ENCODE data around the gene ASPSCR1.
"Not testable (repeated sequence)": the region's sequence is repeated elsewhere in the genome, so short reads cannot be mapped to it uniquely, and the experiment has no call there.

The ASPSCR1 gene

GRCh38 chr17:82035956-82036633 lies 58.7 kb downstream of the ASPSCR1 start:
- no peak for DNase-seq (ENCODE audit: insufficient read length, low spot score)
- TF ChIP-seq CTCF (IDR thresholded peaks at IDR 0.05; ENCODE audit: insufficient read depth, missing control alignments) = no peak
- no peak for FAIRE-seq

- DNase-seq (ENCODE audit: insufficient read length, low spot score) (no peak), FAIRE-seq (no peak)
- TF ChIP-seq CTCF (IDR thresholded peaks at IDR 0.05; ENCODE audit: insufficient read depth, missing control alignments) = no peak
Measured at GRCh38 chr17:82036634-82037091, 59.2 kb downstream of the ASPSCR1 start.

GRCh38 chr17:82037092-82037888 lies 59.9 kb downstream of the ASPSCR1 start, which contains the start of gene DCXR:
Gene DCXR, minus strand, starts transcription at chr17:82037697. Its CDS starts 15 bp downstream, at chr17:82037682.
- FAIRE-seq = no peak
- peak; percentile 96 for DNase-seq (ENCODE audit: insufficient read length, low spot score)
- peak; percentile 85 for TF ChIP-seq CTCF (IDR thresholded peaks at IDR 0.05; ENCODE audit: insufficient read depth, missing control alignments)

GRCh38 chr17:82037889-82038195 lies 60.4 kb downstream of the ASPSCR1 start:
- FAIRE-seq = no peak
- TF ChIP-seq CTCF (IDR thresholded peaks at IDR 0.05; ENCODE audit: insufficient read depth, missing control alignments) = no peak
- no peak for DNase-seq (ENCODE audit: insufficient read length, low spot score)

GRCh38 chr17:82038796-82039409 lies 61.5 kb downstream of the ASPSCR1 start:
- FAIRE-seq; DNase-seq (ENCODE audit: insufficient read length, low spot score): not testable (repeated sequence)

GRCh38 chr17:82039695-82040299 lies 62.4 kb downstream of the ASPSCR1 start:
- no peak for FAIRE-seq
- no peak for DNase-seq (ENCODE audit: insufficient read length, low spot score)
- no peak for TF ChIP-seq CTCF (IDR thresholded peaks at IDR 0.05; ENCODE audit: insufficient read depth, missing control alignments)

- FAIRE-seq (no peak), DNase-seq (ENCODE audit: insufficient read length, low spot score) (no peak)
- no peak for TF ChIP-seq CTCF (IDR thresholded peaks at IDR 0.05; ENCODE audit: insufficient read depth, missing control alignments)
Measured at GRCh38 chr17:82041144-82041814, 63.9 kb downstream of the ASPSCR1 start.
